Liver (tissue), 9 donors: ENCODE data around the gene SLC6A11. TPM values are rescaled to one million over a fixed set of nuclear protein-coding genes. Genes with fewer than 3 reads are reported as not detected.

Experiments used
- DNase-seq: peaks from one replicate; pipeline ENCODE4 v3.0.0-alpha.2; 2017; ENCODE audit warnings: low spot score
- H3K27ac ChIP-seq, 2 donors: one replicate each; pipeline ENCODE4 v1.7.0; 2013; ENCODE audit warnings: inconsistent platforms in 2 of 2, low read length in 2 of 2, control low read depth in 1 of 2, low read depth in 1 of 2, mild to moderate bottlenecking in 1 of 2
- H3K27me3 ChIP-seq, 4 donors: one replicate each; pipeline versions ENCODE4 v1.6.1 to v1.7.0; 2013; ENCODE audit warnings: low read length in 3 of 4, inconsistent platforms in 1 of 4, mild to moderate bottlenecking in 1 of 4, moderate library complexity in 1 of 4; ENCODE audit not compliant: control insufficient read depth in 4 of 4, insufficient read depth in 4 of 4
- H3K36me3 ChIP-seq, 4 donors: one replicate each; pipeline versions ENCODE4 v1.6.1 to v1.7.0; 2013; ENCODE audit warnings: low read length in 3 of 4, mild to moderate bottlenecking in 3 of 4, low read depth in 1 of 4, moderate library complexity in 1 of 4; ENCODE audit not compliant: control insufficient read depth in 4 of 4, insufficient read depth in 3 of 4
- H3K4me1 ChIP-seq, 4 donors: one replicate each; pipeline versions ENCODE4 v1.6.1 to v1.7.0; 2013; ENCODE audit warnings: low read length in 3 of 4, mild to moderate bottlenecking in 3 of 4, moderate library complexity in 1 of 4; ENCODE audit not compliant: control insufficient read depth in 4 of 4, insufficient read depth in 4 of 4
- H3K4me3 ChIP-seq, 3 donors: one replicate each; pipeline versions ENCODE4 v1.6.1 to v1.7.0; 2013; ENCODE audit warnings: low read length in 3 of 3, control low read depth in 1 of 3, low read depth in 1 of 3, mild to moderate bottlenecking in 1 of 3
- H3K9ac ChIP-seq, 2 donors: one replicate each; pipeline ENCODE4 v1.7.0; 2013; ENCODE audit warnings: low read length in 2 of 2, mild to moderate bottlenecking in 2 of 2, moderate library complexity in 2 of 2, control low read depth in 1 of 2, low read depth in 1 of 2
- H3K9me3 ChIP-seq, 4 donors: one replicate each; pipeline versions ENCODE4 v1.6.1 to v1.7.0; 2013; ENCODE audit warnings: low read length in 3 of 4; ENCODE audit not compliant: control insufficient read depth in 4 of 4
- CTCF ChIP-seq: fragments of 150-350 bp; IDR thresholded peaks from 2 replicates; pipeline ENCODE4 v1.5.1; 2017; ENCODE audit warnings: improper control_type of control experiment, low read depth, low read length; ENCODE audit not compliant: missing input control
- EGR1 ChIP-seq, 2 donors: IDR thresholded peaks; 2 replicates each; pipeline ENCODE4 v1.6.1; 2016 to 2018; ENCODE audit warnings: antibody characterized with exemption in 2 of 2, low read depth in 2 of 2
- FOXA1 ChIP-seq: IDR thresholded peaks from 2 replicates; pipeline ENCODE4 v1.6.1; 2016; ENCODE audit warnings: antibody characterized with exemption
- FOXA2 ChIP-seq: IDR thresholded peaks from 2 replicates; pipeline ENCODE4 v1.6.1; 2016; ENCODE audit warnings: antibody characterized with exemption
- GABPA ChIP-seq, 2 donors: IDR thresholded peaks in 1 of 2; conservative IDR thresholded peaks in 1 of 2; 2 replicates each; pipeline ENCODE4 v1.6.1; 2016; ENCODE audit warnings: antibody characterized with exemption in 2 of 2, mild to moderate bottlenecking in 1 of 2, moderate library complexity in 1 of 2
- HNF4G ChIP-seq: IDR thresholded peaks from 2 replicates; pipeline ENCODE4 v1.6.1; 2016; ENCODE audit warnings: antibody characterized with exemption
- JUND ChIP-seq, 2 donors: IDR thresholded peaks; 2 replicates each; pipeline ENCODE4 v1.6.1; 2016; ENCODE audit warnings: antibody characterized with exemption in 2 of 2
- NR2F2 ChIP-seq: IDR thresholded peaks from 2 replicates; pipeline ENCODE4 v1.6.1; 2016; ENCODE audit warnings: antibody characterized with exemption
- RAD21 ChIP-seq, 2 donors: IDR thresholded peaks; 2 replicates each; pipeline ENCODE4 v1.6.1; 2016; ENCODE audit warnings: antibody characterized with exemption in 2 of 2, mild to moderate bottlenecking in 2 of 2
- REST ChIP-seq: IDR thresholded peaks from 2 replicates; pipeline ENCODE4 v1.6.1; 2016; ENCODE audit warnings: antibody characterized with exemption, mild to moderate bottlenecking
- RXRA ChIP-seq, 2 donors: IDR thresholded peaks; 2 replicates each; pipeline ENCODE4 v1.6.1; 2017 to 2018; ENCODE audit warnings: antibody characterized with exemption in 2 of 2, mild to moderate bottlenecking in 1 of 2
- TAF1 ChIP-seq: conservative IDR thresholded peaks from 2 replicates; pipeline ENCODE4 v1.6.1; 2016; ENCODE audit warnings: antibody characterized with exemption, mild to moderate bottlenecking
- whole genome bisulfite sequencing: extraction: QIAGEN DNeasy Blood & Tissue Kit; methylation state at CpG from one replicate; pipeline ENCODE4 v1.1.7; 2013; 5-methylcytosine and 5-hydroxymethylcytosine counted together
- polyA plus RNA-seq, 2 donors: library from polyadenylated mRNA; stranded (reverse) in 1 of 2; unstranded in 1 of 2; fragments of 200-250 nt in 1 of 2; fragments of >200 nt in 1 of 2; fragmentation: Nextera tagmentation in 1 of 2; extraction: Ambion mirVana in 1 of 2; gene quantifications; one replicate each; pipeline versions ENCODE4 v1.2.1 to v1.2.3, GENCODE V29; 2013 to 2015
- total RNA-seq, 2 donors: library from RNA; depleted of rRNA; stranded (reverse); fragments of >200 nt; gene quantifications; one replicate each; pipeline ENCODE4 v1.2.3, GENCODE V29; 2014
- TF ChIP-seq, protein P1 (sequence below): IDR thresholded peaks from 2 replicates; pipeline ENCODE4 v1.6.1; 2016; ENCODE audit warnings: antibody characterized with exemption
- donor health status: healthy.
- donor health status: healthy.
- donor health status: healthy.
- donor health status: healthy.
- donor health status: healthy.

SLC6A11 gene
- total and polyA plus RNA-seq, 4 donors: under 0.01 to 7.1 (median 0.01) TPM; not detected in 1

- Histone ChIP-seq H3K27me3 (no peaks in the 10 kb centered on the region), H3K9ac (no peak overlapping the region), H3K4me3 (no peak overlapping the region), H3K36me3 (no peaks in the 10 kb centered on the region), H3K4me1 (no peaks in the 10 kb centered on the region), H3K9me3 (peaks cover 3 to 16% (median 12%) of the 10 kb centered on the region in 4 donors), H3K27ac (no peak overlapping the region)
- TF ChIP-seq FOXA2 (no peak), HNF4G (no peak), CTCF (no peak)
- WGBS: 72% methylated on average over 3 of the region's 3 CpGs
- DNase-seq: no peak
These were observed 94.3 kb downstream of the SLC6A11 start for GRCh38 chr3:10910367-10910766.

DNA sequence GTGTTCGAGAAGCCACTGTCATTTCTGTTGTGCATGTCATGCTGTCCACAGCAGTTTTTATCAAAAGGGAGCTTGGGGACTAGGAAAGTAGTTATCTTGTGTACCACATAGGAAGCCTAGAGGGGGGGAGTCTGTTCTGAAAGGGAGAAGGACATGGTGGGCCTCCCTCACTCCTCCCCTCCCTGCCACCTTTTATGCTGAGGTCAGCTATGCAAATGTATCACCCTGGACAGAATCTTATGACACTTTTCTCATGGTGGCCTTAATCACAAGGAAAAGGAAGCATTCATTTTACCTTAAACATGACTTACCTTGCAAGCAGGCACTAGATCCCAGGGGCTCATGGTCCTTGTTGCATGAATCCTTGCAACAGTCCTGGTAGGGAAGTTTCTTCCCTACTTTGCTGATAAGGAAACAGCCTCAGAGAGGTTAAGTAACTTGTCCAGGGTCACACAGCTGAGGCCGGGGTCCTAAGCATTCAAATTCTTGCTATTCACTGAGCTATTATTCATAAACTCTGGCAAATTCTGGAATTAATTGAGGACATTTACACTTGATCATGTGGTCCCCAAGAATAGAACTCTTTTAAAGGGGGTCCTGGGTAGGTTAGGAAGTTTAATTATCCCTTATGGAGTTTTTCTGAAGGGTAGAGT, 95.4 kb downstream of the SLC6A11 start:
- WGBS: 85% methylated on average over 2 of the region's 2 CpGs
- H3K4me1 ChIP-seq: no peaks in the 10 kb centered on the region
- H3K27ac ChIP-seq: no peak overlapping the region

DNA sequence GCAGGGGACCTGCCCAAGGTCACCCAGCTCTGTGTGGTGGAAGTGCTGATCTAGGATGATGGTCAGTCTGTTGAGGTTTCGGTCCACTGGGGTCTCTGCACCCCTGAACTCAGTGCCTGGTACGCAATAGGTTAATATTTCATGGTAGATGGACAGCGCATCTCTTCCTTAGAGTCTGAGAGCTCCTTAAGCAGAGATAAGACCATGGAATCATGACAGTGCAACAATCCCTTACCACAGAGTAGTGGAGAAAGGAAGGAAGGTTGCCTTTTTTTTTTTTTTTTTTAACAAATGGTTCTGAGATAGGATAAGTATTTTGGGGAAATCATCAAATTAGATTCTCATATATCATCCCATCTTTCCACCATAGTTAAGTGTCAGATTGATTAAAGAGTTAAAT, 96.8 kb downstream of the SLC6A11 start:
- Histone ChIP-seq H3K9ac (no peak overlapping the region), H3K9me3 (peaks cover 1 to 5% (median 4%) of the 10 kb centered on the region in 4 donors), H3K4me1 (no peaks in the 10 kb centered on the region), H3K36me3 (no peaks in the 10 kb centered on the region), H3K27me3 (no peaks in the 10 kb centered on the region), H3K4me3 (no peak overlapping the region), H3K27ac (no peak overlapping the region)
- 81% methylated on average over 3 of the region's 3 CpGs for WGBS
- TF ChIP-seq NR2F2 (no peak), EGR1 (IDR thresholded peaks at IDR 0.05; ENCODE audit: low read depth in 2 of 2) (no peak), FOXA1 (no peak), HNF4G (no peak), REST (no peak), GABPA (IDR thresholded peaks at IDR 0.05 in 1 of 2, conservative IDR thresholded peaks at IDR 0.05 in 1 of 2) (no peak), RAD21 (IDR thresholded peaks at IDR 0.05) (no peak), CTCF (no peak), TAF1 (no peak), RXRA (IDR thresholded peaks at IDR 0.05) (no peak)
- TF ChIP-seq, protein P1, sequence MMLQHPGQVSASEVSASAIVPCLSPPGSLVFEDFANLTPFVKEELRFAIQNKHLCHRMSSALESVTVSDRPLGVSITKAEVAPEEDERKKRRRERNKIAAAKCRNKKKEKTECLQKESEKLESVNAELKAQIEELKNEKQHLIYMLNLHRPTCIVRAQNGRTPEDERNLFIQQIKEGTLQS: no peak
- no peak for DNase-seq

More for the DNA sequence above, 95.4 kb downstream of the SLC6A11 start:
- no peak for DNase-seq
- TF ChIP-seq GABPA (IDR thresholded peaks at IDR 0.05 in 1 of 2, conservative IDR thresholded peaks at IDR 0.05 in 1 of 2) (no peak), HNF4G (no peak), RXRA (IDR thresholded peaks at IDR 0.05) (no peak), JUND (IDR thresholded peaks at IDR 0.05) (no peak)
- Histone ChIP-seq H3K27me3 (no peaks in the 10 kb centered on the region), H3K36me3 (no peaks in the 10 kb centered on the region), H3K4me3 (no peak overlapping the region), H3K9ac (no peak overlapping the region), H3K9me3 (peaks cover 2 to 15% (median 10%) of the 10 kb centered on the region in 4 donors)
